ENCODE measurements around the gene ZNF205.

- TF ChIP-seq CTCF (IDR thresholded peaks at IDR 0.05) = no peak
- no peak for TF ChIP-seq POLR2A (IDR thresholded peaks at IDR 0.05)
These were observed 13.7 kb upstream of the ZNF205 start, which contains the start of gene ZSCAN10 for GRCh38 chr16:3098459-3099394.
